ENCODE results near the gene HNRNPK.

The HNRNPK gene

GRCh38 chr9:83919111-83919510, 60.9 kb downstream of the HNRNPK start:
- in situ Hi-C loops (cut with HindIII; ENCODE audit: low sequenced_read_pairs), result no loop called here
- no peak for TF ChIP-seq CTCF (IDR thresholded peaks at IDR 0.05; ENCODE audit: low read depth, low read length, missing control alignments)
- H3K4me3 ChIP-seq (ENCODE audit: low read depth, low read length), result no peak overlapping the region
- no peak for DNase-seq (ENCODE audit: low read depth)

Measured in astrocyte of the cerebellum (primary cell).